Left ventricle myocardium superior (tissue), 1 donor: ENCODE data around the gene JPT2. TPM values are rescaled to one million over a fixed set of nuclear protein-coding genes. Genes with fewer than 3 reads are reported as not detected.
"Not testable (repeated sequence)": the region's sequence is repeated elsewhere in the genome, so short reads cannot be mapped to it uniquely, and the experiment has no call there.

Experiments
- ATAC-seq: fragments of 200-7000 bp; cut with Tn5 transposase; one replicate; pipeline ENCODE4 v1.9.1; 2020; ENCODE audit warnings: mild to moderate bottlenecking, moderate library complexity
- DNase-seq: peaks from one replicate; pipeline ENCODE4 v3.0.0-alpha.2; 2020
- intact Hi-C: fragments of 100-400 bp; cut with micrococcal nuclease; formaldehyde crosslinking; loops from one replicate; pipeline ENCODE4 v1.11.0; 2022
- total RNA-seq: library from RNA; stranded (reverse); fragmentation: NEBNext Ultra II Directional; extraction: Animal tissue kit (Norgen Biotek cat#: 25700); gene quantifications from one replicate; pipeline ENCODE4 v1.2.1, GENCODE V29; 2021
- donor health status: DM: no; HTN: yes; CAD: no; lungs with severe emphysema.

Gene JPT2
- total RNA-seq, 1 donor from 2014 or later = 41.6 TPM

DNA sequence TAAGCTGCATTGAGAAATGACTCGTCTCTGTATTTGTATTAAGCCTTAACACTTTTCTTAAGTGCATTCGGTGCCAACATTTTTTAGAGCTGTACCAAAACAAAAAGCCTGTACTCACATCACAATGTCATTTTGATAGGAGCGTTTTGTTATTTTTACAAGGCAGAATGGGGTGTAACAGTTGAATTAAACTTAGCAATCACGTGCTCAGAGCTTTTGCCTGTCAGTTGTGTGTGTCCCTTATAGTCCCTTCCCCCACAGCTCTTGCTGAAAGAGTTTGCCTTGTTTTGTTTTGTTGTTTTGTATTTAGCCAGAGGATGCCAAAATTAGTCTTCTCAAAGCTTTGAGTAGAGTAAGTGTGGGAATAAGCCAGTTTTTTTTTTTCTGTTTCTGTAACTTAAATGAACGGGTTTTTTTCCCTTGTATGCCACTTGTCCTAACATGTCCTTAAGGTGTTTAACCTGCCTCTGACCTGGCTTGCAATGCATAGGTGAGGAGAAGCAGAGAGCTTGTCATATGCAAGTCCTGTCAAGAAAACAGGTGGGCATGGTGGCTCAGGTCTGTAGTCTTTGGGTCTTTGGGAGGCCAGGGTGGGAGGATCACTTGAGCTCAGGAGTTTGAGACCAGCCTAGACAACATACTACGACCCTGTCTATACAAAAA lies 23.3 kb downstream of the JPT2 start:
- DNase-seq = no peak
- no peak for ATAC-seq
- intact Hi-C loops = no loop called here

DNA sequence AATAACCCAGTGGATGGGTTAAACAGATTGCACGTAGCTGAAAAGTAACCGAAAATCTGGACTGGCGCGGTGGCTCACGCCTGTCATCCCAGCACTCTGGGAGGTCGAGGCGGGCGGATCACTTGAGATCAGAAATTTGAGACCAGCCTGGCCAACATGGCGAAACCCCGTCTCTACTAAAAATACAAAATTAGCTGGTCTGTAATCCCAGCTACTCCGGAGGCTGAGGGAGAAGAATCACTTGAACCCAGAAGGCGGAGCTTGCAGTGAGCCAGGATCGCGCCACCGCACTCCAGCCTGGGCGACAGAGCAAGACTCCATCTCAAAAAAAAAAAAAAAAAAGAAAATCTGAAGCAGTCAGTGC lies 27.2 kb downstream of the JPT2 start:
- ATAC-seq = peak; percentile 24
- DNase-seq, intact Hi-C loops: not testable (repeated sequence)

DNA sequence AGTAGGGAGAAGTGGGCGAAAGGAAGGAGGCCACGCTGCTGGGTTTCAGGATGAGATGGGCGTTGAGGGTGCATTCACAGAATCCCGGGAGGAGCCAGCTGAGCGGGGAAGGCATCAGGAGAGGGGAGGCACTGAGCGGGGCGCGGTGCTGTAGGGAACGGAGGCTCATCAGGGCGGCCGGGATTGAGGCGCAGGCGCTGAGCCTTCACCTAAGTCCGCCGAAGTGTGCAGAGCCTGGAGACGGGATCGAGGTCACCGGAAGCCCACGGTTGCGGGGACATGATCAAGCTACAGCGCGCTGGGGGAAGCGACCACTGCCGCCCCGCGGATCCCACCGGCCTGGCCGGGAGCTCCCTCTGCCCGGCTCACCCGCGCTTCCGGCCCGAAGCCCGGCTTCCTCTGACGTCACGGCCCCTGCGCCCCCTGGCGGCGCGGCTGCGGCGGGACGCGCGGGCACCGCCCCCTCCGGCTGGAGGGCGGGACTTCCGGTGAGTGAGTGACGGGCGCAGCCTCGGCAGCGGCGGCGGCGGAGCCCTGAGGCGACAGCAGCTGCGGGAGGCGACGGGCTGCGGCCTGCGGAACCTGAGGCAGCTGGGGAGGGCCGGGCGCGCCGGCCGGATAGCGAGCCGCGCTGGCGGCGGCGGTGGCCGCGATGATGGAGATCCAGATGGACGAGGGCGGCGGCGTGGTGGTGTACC lies 27.8 kb downstream of the JPT2 start, which contains the start of gene MAPK8IP3:
Gene MAPK8IP3, plus strand, starts transcription at position 508 of the 698 bp plus-strand sequence. Its CDS starts 145 bp downstream, at position 653.
- peak; percentile 96 for DNase-seq
- ATAC-seq = peak; percentile 93
- intact Hi-C loops = no loop called here

DNA sequence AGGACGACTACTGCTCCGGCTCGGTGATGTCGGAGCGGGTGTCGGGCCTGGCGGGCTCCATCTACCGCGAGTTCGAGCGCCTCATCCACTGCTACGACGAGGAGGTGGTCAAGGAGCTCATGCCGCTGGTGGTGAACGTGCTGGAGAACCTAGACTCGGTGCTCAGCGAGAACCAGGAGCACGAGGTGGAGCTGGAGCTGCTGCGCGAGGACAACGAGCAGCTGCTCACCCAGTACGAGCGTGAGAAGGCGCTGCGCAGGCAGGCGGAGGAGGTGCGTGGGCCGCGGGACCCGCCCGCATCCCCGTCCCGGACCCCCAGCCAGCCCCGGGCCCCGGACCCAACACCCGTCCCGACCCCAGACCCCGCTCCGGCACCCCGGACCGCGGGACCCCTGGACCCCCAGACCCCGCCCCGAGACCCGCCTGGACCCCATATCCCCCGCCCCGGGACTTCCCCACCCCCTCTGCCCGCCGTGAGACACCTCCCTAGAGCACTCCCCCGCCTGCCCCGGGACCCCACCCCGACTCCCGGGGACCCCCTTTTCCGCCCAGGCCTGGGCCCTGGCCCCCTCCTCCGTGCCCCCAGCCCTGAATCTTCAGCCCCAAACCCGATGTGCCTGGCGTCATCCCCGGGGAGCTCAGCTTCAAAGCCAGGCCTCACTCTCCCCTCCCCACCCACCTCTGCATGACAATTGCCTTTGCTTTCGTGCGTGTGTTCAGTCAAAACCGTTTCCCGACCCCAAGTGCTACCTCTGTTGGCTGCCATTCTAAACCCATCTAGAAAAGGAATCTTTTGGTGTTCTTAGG lies 28.5 kb downstream of the JPT2 start:
- ATAC-seq = peak; percentile 21
- DNase-seq = no peak
- intact Hi-C loops = no loop called here

DNA sequence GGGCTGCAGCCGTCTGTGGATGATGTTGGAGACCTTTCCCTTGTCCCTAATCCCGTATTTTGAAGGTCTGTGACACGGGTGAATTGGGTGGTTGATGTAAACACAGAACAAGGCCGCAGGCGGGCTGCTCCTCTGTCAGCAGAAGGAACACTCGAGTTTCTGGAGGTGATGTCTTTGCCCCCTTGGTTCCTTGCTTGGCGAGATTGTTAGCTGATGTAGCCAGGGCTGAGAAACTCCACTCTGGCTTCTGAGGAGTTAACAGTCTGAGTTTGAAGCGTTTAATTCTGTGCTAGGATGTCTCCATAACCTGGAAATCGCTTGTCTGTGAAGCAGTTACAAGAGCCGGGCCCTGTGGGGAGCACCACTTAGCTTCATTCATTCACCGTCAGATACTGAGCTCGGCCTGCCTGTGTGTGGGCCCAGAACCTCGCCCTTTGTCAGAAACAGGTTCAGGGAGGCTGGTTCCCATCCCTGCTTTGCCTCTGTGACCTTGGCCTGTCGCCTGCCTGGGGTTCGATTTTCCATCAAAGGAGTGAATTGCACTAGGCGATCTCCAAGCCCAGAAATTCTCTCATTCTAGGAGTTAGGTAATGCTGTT lies 29.2 kb downstream of the JPT2 start:
- intact Hi-C loops = no loop called here
- no peak for DNase-seq
- no peak for ATAC-seq

DNA sequence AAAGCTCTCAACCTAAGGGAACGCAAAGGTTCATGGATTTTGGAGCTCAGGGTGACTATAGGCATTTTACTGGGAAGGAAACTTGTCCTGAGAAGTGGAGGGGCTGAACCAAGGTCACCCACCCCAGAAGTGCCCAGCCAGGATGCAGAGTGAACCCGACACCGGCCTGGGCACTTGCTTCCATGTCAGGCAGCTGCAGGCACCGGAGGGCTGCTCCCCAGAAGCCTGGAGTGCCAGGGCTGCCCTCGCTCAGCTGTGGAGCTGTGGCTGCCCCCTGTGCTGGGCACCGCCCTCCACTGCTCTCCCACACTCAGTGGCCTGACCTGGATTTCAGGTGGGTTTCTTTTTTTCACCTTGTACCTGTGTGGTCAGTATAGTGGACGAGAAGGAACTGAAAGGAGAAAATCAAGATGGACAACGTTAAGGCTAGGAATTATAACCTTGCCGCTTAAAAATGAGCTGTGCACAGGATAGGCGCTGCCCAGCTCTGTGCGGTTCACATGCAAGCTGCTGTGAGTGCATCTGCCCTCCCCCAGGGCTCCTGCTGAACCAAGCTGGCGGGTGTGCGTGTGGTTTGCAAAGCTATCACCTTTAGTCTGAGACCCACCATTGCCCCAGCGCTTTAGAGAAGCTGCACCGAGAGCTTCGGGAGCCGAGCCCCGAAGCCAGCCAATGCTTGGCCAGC lies 30.1 kb downstream of the JPT2 start:
- intact Hi-C loops = no loop called here
- ATAC-seq = no peak
- DNase-seq = no peak

DNA sequence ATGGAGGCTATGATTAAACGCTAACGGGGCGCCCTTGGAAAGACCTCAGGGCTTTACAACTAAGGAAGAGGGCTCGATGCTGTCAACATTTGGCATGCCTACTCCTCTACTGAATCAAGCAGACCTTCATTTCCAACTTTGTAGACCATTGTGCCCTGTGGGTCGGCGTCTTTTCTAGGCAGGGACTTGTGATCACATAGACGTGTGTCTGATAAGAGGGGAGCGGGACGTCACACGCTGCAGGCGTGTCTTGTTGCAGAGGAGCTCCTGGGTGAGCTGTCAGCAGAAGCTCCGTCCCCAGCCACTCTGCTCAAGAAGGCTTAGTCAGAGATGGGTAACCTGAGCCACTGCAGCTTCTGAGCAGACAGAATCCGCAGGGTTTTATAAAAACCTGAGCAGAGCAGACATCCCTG lies 30.7 kb downstream of the JPT2 start:
- intact Hi-C loops = no loop called here
- DNase-seq = peak; percentile 76
- peak; percentile 45 for ATAC-seq

DNA sequence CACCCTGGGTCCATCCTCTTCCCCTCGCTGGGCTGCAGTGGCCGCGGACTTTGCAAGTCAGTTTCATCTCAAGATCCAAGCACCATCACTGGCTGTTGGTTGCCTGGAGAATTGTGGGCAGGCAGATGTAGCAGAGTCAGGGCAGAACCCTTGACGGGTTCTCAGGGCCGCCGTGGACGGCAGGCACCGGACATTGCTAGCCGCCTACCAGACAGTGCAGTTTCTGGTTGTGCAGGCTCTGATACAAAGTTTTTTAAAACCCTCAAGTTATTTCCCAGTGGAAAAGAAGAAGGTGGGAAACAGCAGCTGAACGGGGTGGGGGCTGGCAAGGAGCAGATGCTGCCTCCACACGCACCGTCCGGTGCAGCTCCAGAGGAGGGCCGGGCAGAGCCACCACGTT lies 31.3 kb downstream of the JPT2 start:
- intact Hi-C loops = no loop called here
- no peak for DNase-seq

DNA sequence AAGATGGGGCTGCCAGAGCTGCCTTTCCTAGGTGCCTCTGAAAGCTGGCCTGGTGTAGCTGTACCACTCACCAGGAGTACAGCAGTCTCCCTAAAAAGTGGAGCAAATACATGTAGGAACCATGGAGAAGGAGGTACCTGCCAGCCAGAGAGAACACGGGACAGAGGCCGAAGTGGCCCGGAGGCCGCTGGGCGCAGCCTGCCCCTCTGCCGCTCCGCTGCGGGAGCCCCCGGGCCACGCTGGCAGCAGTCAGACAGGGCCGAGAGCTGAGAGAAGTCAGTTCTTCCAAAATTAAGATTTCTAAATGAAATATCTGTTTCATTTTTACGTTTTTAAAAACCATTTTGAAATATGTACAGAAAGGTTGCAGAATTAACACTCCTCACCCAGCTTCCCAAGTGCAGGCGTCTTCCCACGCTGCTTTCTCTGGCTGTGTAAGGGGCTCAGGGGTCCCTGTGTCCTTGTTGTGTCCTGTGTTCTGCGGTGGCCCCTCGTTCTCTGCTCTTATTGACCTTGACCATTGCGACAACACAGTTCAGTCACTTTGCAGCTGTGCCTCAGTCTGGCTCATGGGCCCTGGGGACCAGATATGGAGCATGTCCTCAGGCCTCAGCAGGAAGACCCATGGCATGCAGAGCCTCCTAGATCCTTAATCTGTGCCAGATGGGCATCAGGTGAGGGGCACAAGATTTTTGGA lies 32.9 kb downstream of the JPT2 start:
- ATAC-seq (no peak), DNase-seq (no peak)
- intact Hi-C loops = no loop called here

More for the DNA sequence above, 31.3 kb downstream of the JPT2 start:
- ATAC-seq = no peak

DNA sequence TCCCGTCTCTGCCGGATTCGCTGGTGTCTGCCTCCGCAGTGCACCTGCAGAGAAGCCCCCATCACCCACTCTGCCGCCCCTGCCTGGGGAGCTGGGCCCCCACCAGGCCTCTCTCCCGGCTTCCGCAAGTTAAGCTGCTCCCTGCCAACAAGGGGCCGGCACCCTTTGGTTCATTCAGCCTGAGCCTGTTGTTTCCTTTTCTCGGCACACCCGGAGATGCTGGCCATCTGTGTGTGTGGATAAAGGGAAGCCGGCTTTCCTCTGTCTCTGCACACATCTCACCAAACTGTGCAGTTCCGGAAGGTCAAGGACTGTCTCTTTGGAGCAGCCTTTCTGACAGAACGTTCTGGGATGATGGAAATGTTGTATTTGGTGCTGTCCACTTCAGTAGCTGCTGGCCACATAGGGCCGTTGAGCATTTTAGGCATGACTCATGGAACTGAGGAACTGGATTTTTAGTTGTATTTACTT lies 34.7 kb downstream of the JPT2 start:
- intact Hi-C loops = no loop called here
- DNase-seq (no peak), ATAC-seq (no peak)

DNA sequence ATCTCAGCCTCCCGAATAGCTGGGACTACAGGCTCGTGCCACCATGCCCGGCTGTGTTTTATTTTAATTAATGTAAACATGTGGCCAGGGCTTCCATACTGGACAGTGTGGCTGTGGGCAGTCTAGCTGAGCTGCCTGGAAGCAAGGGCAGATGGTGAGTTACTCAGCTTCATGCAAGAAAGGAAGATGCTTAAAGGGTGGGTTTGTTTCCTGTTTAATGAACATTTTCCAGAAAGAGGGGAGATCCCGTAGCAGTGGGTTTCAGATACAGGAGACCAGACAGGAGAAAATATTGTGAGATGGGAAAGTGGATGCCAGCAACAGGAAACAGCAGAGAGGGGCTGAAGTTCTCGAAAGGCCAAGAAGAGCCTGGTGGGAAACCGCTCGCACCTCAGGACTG lies 35.3 kb downstream of the JPT2 start:
- intact Hi-C loops = no loop called here
- ATAC-seq (no peak), DNase-seq (no peak)

DNA sequence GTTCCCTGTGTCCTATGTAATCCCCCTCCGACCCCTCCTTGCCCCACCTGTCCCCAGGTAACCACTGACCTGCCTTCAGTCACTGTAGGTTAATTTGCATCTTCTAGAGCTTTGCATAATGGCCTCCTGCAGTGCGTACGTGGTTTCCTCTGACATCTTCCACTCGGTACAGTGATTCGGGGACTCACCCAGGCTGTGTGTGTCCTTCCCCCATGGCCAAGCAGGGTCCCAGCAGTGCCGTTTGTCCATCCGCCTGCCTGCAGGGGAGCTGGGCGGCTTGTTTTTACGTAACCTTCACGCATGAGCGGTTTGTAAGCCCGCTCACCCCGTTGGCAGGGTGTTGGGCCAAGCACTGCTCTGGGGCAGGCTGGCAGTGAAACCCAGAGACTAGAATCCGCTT lies 35.9 kb downstream of the JPT2 start:
- DNase-seq = peak; percentile 22
- intact Hi-C loops = no loop called here

DNA sequence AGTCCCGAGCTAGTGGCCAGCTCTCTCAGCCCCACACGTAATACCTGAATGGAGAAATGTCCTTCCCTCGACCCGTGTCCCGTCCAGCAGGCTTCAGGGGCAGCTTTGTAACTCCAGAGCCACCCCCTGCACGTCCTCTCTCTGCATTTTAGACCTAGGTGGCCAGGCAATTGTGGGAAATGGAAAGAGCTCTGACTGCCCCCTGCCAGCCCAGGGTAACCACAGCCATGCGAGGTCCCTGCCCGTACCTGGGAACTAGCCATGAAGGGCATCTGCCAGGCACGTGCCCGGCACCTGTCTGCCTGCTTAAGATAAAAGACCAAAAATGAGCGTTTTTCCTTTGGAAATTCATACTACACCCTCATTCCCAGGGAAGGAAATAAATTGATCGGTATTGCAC lies 37.1 kb downstream of the JPT2 start:
- intact Hi-C loops = no loop called here
- ATAC-seq = no peak
- no peak for DNase-seq

More for the DNA sequence above, 35.9 kb downstream of the JPT2 start:
- ATAC-seq = no peak

DNA sequence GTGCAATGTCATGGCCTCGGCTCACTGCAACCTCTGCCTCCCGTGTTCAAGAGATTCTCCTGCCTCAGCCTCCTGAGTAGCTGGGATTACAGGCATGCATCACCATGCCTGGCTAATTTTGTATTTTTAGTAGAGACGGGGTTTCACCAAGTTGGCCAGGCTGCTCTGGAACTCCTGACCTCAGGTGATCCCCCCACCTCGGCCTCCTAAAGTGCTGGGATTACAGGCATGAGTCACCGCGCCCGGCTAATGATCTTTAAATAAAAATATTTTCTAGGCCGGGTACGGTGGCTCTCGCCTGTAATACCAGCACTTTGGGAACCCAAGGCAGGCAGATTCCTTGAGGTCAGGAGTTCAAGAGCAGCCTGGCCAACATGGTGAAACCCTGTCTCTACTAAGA lies 40.2 kb downstream of the JPT2 start:
- ATAC-seq, DNase-seq, intact Hi-C loops: not testable (repeated sequence)

DNA sequence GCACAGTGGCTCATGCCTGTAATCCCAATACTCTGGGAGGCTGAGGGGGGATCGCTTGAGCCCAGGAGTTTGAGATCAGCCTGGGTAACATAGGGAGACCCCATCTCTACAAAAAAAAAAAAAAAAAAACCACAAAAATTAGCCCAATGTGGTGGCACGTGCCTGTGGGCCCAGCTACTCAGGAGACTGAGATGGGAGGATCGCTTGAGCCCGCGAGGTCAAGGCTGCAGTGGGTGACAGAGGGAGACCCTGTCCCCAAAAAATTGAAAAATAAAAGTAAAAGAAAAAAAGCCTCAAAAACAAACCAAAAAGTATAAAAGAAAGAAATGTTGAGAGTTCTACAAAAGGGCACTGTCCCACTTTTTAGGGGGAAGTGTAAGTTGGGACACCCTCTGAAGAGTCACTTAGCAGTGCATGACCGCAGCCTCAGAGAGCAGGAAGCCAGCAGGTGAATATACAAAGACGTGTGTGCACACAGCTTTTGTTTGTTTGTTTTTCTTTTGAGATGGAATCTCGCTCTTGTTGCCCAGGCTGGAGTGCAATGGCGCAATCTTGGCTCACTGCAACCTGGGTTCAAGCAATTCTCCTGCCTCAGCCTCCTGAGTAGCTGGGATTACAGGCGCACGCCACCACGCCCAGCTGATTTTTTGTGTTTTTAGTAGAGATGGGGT lies 41.6 kb downstream of the JPT2 start:
- DNase-seq, intact Hi-C loops, ATAC-seq: not testable (repeated sequence)

DNA sequence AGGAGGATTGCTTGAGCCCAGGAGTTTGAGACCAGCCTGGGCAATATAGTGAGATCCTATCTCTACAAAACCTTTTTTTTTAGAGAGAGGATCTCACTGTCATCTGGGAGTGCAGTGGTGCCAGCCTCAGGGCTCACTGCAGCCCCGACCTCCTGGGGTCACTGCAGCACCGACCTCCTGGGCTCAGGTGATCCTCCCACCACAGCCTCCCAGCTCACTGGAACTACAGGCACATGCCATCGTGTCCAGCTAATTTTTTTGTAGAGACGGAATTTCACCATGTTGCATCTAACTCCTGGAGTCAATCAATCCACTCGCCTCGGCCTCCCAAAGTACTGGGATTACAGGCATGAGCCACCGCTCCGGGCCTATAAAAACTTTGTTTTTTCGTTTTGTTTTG lies 43.3 kb downstream of the JPT2 start:
- ATAC-seq (no peak), DNase-seq (no peak)
- intact Hi-C loops = no loop called here

DNA sequence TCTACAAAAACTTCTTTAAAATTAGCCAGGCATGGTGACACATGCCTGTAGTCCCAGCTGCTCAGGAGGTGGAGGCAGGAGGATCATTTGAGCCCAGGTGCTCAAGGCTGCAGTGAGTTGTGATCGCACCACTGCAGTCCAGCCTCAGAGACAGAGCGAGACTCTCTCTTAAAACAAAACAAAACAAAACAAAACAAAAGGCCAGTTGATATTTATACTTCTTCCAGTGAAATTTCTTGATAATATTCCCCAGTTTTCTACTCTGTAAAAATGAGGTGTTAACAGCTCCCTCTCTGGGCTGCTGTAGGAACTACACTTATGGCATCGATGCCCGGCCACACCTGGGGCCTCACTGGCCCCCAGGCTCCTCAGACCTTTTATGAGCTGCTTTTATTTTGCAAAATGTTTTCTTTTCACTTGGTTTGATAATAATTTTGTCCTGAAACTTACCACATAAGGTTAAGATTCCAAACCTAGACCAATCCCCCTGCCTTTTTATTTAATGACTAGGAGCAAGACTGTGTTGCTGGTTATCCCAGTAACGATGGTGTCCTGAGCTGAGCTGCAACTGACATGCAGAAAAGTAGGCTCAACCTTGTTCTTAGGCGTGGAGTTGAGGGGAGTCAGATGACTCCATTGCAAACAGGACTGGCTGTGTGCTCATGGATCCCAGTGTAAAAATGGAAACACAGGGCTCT lies 45.5 kb downstream of the JPT2 start:
- peak; percentile 30 for ATAC-seq
- DNase-seq = no peak
- intact Hi-C loops = no loop called here
